PFSK-1 (cell line): ENCODE results near the gene ENC1.

Source experiments
- FOXP2 ChIP-seq: optimal IDR thresholded peaks from 2 replicates; pipeline ENCODE3; 2011; ENCODE audit warnings: borderline replicate concordance, control low read depth, inconsistent platforms; ENCODE audit not compliant: insufficient read depth; ENCODE audit errors: extremely low read length, extremely low read depth
- POLR2AphosphoS5 ChIP-seq: IDR thresholded peaks from 2 replicates; pipeline ENCODE4 v1.6.1; 2012; ENCODE audit warnings: low read depth, mild to moderate bottlenecking, control low read depth, low read length, moderate library complexity
- SIN3A ChIP-seq: IDR thresholded peaks from 2 replicates; pipeline ENCODE4 v1.6.1; 2012; ENCODE audit warnings: mild to moderate bottlenecking, low read length, moderate library complexity, borderline replicate concordance; ENCODE audit not compliant: insufficient read depth
- TAF1 ChIP-seq: IDR thresholded peaks from 2 replicates; pipeline ENCODE4 v1.6.1; 2012; ENCODE audit warnings: low read length, control low read depth, borderline replicate concordance; ENCODE audit not compliant: insufficient read depth
- TF ChIP-seq, protein P1 (sequence below), 2 experiments: IDR thresholded peaks; 2 replicates each; pipeline versions ENCODE4 v1.6.1 to v1.8.0; 2011 to 2012; ENCODE audit warnings: low read depth in 2 of 2, low read length in 2 of 2, control low read depth in 1 of 2, inconsistent platforms in 1 of 2, mild to moderate bottlenecking in 1 of 2, moderate library complexity in 1 of 2; ENCODE audit not compliant: insufficient read depth in 1 of 2

The ENC1 gene

DNA sequence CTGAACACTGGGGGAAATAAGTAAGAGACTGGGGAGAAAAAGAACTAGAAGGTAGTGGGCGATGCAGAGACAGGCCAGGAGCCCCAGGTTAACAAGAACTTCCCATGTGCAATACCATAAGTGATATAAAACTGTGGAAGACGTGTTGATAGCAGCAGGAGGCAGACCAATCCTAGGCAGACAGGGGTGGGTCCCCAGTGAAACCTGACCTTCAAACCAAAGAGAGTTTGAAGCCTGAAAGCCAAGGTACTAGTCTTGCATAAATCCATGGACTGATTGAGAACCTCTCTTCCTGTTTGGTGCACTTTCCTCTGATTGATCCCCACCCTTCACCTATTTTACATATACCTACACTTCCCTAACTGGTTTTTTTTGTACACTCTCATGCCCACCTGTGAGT, 29.3 kb upstream of the ENC1 start:
- TF ChIP-seq FOXP2, result no peak
- TF ChIP-seq, protein P1, sequence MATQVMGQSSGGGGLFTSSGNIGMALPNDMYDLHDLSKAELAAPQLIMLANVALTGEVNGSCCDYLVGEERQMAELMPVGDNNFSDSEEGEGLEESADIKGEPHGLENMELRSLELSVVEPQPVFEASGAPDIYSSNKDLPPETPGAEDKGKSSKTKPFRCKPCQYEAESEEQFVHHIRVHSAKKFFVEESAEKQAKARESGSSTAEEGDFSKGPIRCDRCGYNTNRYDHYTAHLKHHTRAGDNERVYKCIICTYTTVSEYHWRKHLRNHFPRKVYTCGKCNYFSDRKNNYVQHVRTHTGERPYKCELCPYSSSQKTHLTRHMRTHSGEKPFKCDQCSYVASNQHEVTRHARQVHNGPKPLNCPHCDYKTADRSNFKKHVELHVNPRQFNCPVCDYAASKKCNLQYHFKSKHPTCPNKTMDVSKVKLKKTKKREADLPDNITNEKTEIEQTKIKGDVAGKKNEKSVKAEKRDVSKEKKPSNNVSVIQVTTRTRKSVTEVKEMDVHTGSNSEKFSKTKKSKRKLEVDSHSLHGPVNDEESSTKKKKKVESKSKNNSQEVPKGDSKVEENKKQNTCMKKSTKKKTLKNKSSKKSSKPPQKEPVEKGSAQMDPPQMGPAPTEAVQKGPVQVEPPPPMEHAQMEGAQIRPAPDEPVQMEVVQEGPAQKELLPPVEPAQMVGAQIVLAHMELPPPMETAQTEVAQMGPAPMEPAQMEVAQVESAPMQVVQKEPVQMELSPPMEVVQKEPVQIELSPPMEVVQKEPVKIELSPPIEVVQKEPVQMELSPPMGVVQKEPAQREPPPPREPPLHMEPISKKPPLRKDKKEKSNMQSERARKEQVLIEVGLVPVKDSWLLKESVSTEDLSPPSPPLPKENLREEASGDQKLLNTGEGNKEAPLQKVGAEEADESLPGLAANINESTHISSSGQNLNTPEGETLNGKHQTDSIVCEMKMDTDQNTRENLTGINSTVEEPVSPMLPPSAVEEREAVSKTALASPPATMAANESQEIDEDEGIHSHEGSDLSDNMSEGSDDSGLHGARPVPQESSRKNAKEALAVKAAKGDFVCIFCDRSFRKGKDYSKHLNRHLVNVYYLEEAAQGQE (IDR thresholded peaks at IDR 0.05; ENCODE audit: insufficient read depth in 1 of 2, low read depth in 2 of 2, low read length in 2 of 2), result no peak
- TF ChIP-seq TAF1, result no peak
- no peak for TF ChIP-seq POLR2AphosphoS5
- TF ChIP-seq SIN3A, result no peak

DNA sequence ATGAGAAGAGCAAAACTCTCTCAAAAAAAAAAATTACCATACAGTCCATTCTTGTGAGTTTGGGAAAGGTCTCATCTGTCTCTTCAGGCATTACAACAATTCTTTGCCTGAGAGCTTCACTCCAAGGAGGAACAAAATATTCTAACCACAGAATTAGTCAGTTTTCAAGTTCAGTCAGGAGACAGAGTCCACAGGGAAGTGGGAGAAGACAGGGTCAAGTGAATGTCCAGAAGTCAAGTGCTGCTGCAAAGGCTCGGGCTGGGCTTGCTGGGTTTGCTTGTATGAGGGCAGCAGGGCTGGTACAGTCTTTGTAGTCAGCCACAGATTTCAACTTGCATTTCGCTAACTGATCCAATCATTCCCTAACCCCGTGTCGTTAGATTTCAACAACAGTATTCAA, 26.9 kb upstream of the ENC1 start:
- TF ChIP-seq, protein P1 (IDR thresholded peaks at IDR 0.05; ENCODE audit: insufficient read depth in 1 of 2, low read depth in 2 of 2, low read length in 2 of 2), result no peak
- TF ChIP-seq TAF1 (no peak), FOXP2 (no peak), SIN3A (no peak), POLR2AphosphoS5 (no peak)

DNA sequence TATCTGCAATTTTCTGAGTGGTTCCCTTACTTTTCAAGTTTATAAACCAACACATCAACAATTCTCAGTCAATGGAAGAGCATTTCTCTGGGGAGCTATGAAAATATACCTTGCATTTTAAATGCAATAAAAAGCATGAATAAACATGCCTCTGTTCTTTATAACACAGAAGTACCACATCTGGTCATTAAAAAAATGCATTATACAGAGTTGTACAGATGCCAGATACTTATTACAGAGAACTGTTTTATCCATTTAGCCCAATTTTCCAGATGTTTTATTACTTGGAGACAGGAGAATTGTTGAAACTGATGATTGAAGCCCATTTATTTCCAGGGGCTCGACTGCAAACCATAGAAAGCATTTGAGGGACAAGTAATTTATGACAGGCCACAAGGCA, 25.3 kb upstream of the ENC1 start:
- TF ChIP-seq, protein P1 (IDR thresholded peaks at IDR 0.05; ENCODE audit: insufficient read depth in 1 of 2, low read depth in 2 of 2, low read length in 2 of 2), result no peak
- TF ChIP-seq TAF1, result no peak
- TF ChIP-seq SIN3A, result no peak
- TF ChIP-seq FOXP2, result no peak
- TF ChIP-seq POLR2AphosphoS5, result no peak

DNA sequence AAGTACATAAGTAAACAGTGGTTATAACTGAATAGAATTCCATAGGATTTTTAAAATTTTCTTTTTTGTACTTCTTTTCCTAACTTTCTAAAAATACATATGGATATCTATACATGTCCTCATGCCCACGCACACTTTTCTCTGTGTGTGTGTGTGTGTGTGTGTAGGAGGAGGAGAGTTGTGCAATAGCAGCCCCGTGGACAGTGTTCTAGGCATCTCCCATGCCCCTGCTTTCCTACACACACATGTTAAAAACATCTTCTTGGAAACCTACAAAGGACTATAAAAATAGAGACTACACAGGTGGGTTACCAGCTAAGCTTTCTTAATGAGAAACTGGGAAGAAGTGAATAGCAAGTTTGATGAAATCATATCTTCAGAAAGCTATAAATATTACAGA, 24.7 kb upstream of the ENC1 start:
- no peak for TF ChIP-seq FOXP2
- no peak for TF ChIP-seq POLR2AphosphoS5
- TF ChIP-seq, protein P1 (IDR thresholded peaks at IDR 0.05; ENCODE audit: insufficient read depth in 1 of 2, low read depth in 2 of 2, low read length in 2 of 2), result no peak
- TF ChIP-seq SIN3A, result no peak
- TF ChIP-seq TAF1, result no peak

DNA sequence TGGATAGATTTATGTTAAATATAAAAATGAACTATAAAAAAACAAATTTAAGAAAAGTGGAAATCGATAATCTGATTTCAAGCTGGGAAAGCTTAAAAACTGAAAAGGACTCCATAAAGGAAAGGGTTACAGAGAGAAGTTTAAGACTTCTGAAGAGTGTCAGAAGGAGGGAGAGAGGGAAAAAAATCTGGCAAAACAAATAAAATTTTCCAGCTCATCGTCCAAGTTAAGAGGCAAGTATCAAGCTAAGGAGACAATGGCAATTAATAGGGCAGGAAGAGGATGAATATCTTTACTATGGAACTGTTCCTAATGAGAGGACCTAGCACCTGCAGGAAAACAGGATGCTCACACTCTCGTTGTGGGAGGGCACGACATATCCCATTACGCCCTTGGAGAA, 24.0 kb upstream of the ENC1 start:
- TF ChIP-seq SIN3A (no peak), FOXP2 (no peak), TAF1 (no peak), POLR2AphosphoS5 (no peak)
- TF ChIP-seq, protein P1 (IDR thresholded peaks at IDR 0.05; ENCODE audit: insufficient read depth in 1 of 2, low read depth in 2 of 2, low read length in 2 of 2), result no peak
